IPS-20b (cell line): ENCODE data around the gene MSANTD3.
"Not testable (repeated sequence)": the region's sequence is repeated elsewhere in the genome, so short reads cannot be mapped to it uniquely, and the experiment has no call there.

Experiments
- H3K27ac ChIP-seq: one replicate; pipeline ENCODE4 v1.5.1; 2013; ENCODE audit warnings: low read length
- H3K27me3 ChIP-seq: 2 replicates; pipeline ENCODE4 v1.6.1; 2013; ENCODE audit warnings: mild to moderate bottlenecking, low read length, inconsistent platforms; ENCODE audit not compliant: insufficient read depth
- H3K36me3 ChIP-seq: 2 replicates; pipeline ENCODE4 v1.6.1; 2013; ENCODE audit warnings: low read depth, mild to moderate bottlenecking, inconsistent platforms, low read length, moderate library complexity; ENCODE audit not compliant: insufficient read depth
- H3K4me1 ChIP-seq: 2 replicates; pipeline ENCODE4 v1.6.1; 2013; ENCODE audit warnings: mild to moderate bottlenecking, control low read depth, inconsistent platforms, low read length, moderate library complexity; ENCODE audit not compliant: insufficient read depth
- H3K4me3 ChIP-seq: 2 replicates; pipeline ENCODE4 v1.5.1; 2013; ENCODE audit warnings: mild to moderate bottlenecking, low read length, inconsistent platforms
- H3K9ac ChIP-seq: 2 replicates; pipeline ENCODE4 v1.6.1; 2013; ENCODE audit warnings: low read depth, mild to moderate bottlenecking, inconsistent platforms, low read length, moderate library complexity
- H3K9me3 ChIP-seq: 2 replicates; pipeline ENCODE4 v1.6.1; 2013; ENCODE audit warnings: mild to moderate bottlenecking, low read depth, low read length, inconsistent platforms; ENCODE audit not compliant: insufficient read depth

Gene MSANTD3

GRCh38 chr9:100431886-100432285 is 4.9 kb downstream of the MSANTD3 start:
- H3K9ac ChIP-seq = no peak overlapping the region
- H3K4me1 ChIP-seq = peaks cover 12% of the 10 kb centered on the region
- no peak overlapping the region for H3K4me3 ChIP-seq
- H3K36me3 ChIP-seq = no peaks in the 10 kb centered on the region
- no peaks in the 10 kb centered on the region for H3K27me3 ChIP-seq
- no peaks in the 10 kb centered on the region for H3K9me3 ChIP-seq
- H3K27ac ChIP-seq = no peak overlapping the region

GRCh38 chr9:100432736-100433135 is 5.8 kb downstream of the MSANTD3 start:
- Histone ChIP-seq H3K9ac (no peak overlapping the region), H3K4me3 (no peak overlapping the region), H3K4me1 (peaks cover 12% of the 10 kb centered on the region), H3K27me3 (no peaks in the 10 kb centered on the region), H3K36me3 (no peaks in the 10 kb centered on the region), H3K27ac (no peak overlapping the region), H3K9me3 (no peaks in the 10 kb centered on the region)

GRCh38 chr9:100436571-100436970 is 9.6 kb downstream of the MSANTD3 start:
- Histone ChIP-seq H3K27ac (no peak overlapping the region), H3K4me1 (0 out of 2 replicates have a peak, but pooled peaks cover under 1% of the 10 kb centered on the region), H3K9ac (no peak overlapping the region), H3K36me3 (no peaks in the 10 kb centered on the region), H3K9me3 (no peaks in the 10 kb centered on the region), H3K4me3 (no peak overlapping the region), H3K27me3 (no peaks in the 10 kb centered on the region)

GRCh38 chr9:100437860-100438805 is 11.2 kb downstream of the MSANTD3 start:
- Histone ChIP-seq H3K4me1 (peaks cover 5% of the 10 kb centered on the region; the same call in 1 of the 2 replicates), H3K9ac (no peak overlapping the region), H3K27me3 (no peaks in the 10 kb centered on the region), H3K9me3 (no peaks in the 10 kb centered on the region), H3K36me3 (peaks cover 9% of the 10 kb centered on the region; the same call in 1 of the 2 replicates), H3K27ac (no peak overlapping the region), H3K4me3 (no peak overlapping the region)

- H3K9me3 ChIP-seq = no peaks in the 10 kb centered on the region
- H3K4me1 ChIP-seq = peaks cover 5% of the 10 kb centered on the region; the same call in 1 of the 2 replicates
- no peaks in the 10 kb centered on the region for H3K27me3 ChIP-seq
- peaks cover 24% of the 10 kb centered on the region for H3K36me3 ChIP-seq
- H3K27ac ChIP-seq = no peak overlapping the region
- H3K4me3 ChIP-seq = no peak overlapping the region
- H3K9ac ChIP-seq = no peak overlapping the region
Observed at GRCh38 chr9:100440071-100440470, 13.1 kb downstream of the MSANTD3 start.

GRCh38 chr9:100440487-100440886 is 13.5 kb downstream of the MSANTD3 start:
- not testable (repeated sequence) for H3K9ac ChIP-seq, H3K27ac ChIP-seq
- H3K36me3 ChIP-seq = peaks cover 25% of the 10 kb centered on the region

GRCh38 chr9:100441911-100442361 is 15.0 kb downstream of the MSANTD3 start:
- no peak overlapping the region for H3K4me3 ChIP-seq
- no peaks in the 10 kb centered on the region for H3K9me3 ChIP-seq
- no peak overlapping the region for H3K27ac ChIP-seq
- H3K9ac ChIP-seq = no peak overlapping the region
- H3K27me3 ChIP-seq = no peaks in the 10 kb centered on the region
- H3K4me1 ChIP-seq = peaks cover 8% of the 10 kb centered on the region; the same call in 1 of the 2 replicates
- peaks cover 31% of the 10 kb centered on the region for H3K36me3 ChIP-seq

More at GRCh38 chr9:100440487-100440886, 13.5 kb downstream of the MSANTD3 start:
- not testable (repeated sequence) for H3K4me3 ChIP-seq, H3K9me3 ChIP-seq, H3K4me1 ChIP-seq, H3K27me3 ChIP-seq

GRCh38 chr9:100443781-100444768 is 17.1 kb downstream of the MSANTD3 start:
- Histone ChIP-seq H3K4me3 (no peak overlapping the region), H3K36me3 (peaks cover 34% of the 10 kb centered on the region), H3K9me3 (no peaks in the 10 kb centered on the region), H3K27ac (no peak overlapping the region), H3K4me1 (peaks cover 9% of the 10 kb centered on the region; the same call in 1 of the 2 replicates), H3K9ac (no peak overlapping the region), H3K27me3 (no peaks in the 10 kb centered on the region)

GRCh38 chr9:100445161-100445902 is 18.4 kb downstream of the MSANTD3 start:
- no peaks in the 10 kb centered on the region for H3K9me3 ChIP-seq
- H3K27ac ChIP-seq = no peak overlapping the region
- no peak overlapping the region for H3K4me3 ChIP-seq
- no peak overlapping the region for H3K9ac ChIP-seq
- peaks cover 9% of the 10 kb centered on the region; the same call in 1 of the 2 replicates for H3K4me1 ChIP-seq
- H3K27me3 ChIP-seq = no peaks in the 10 kb centered on the region
- peaks cover 41% of the 10 kb centered on the region for H3K36me3 ChIP-seq

GRCh38 chr9:100445903-100446549 is 19.1 kb downstream of the MSANTD3 start:
- peaks cover 9% of the 10 kb centered on the region; the same call in 1 of the 2 replicates for H3K4me1 ChIP-seq
- no peak overlapping the region for H3K4me3 ChIP-seq
- no peak overlapping the region for H3K9ac ChIP-seq
- no peaks in the 10 kb centered on the region for H3K9me3 ChIP-seq
- no peaks in the 10 kb centered on the region for H3K27me3 ChIP-seq
- no peak overlapping the region for H3K27ac ChIP-seq
- H3K36me3 ChIP-seq = peaks cover 48% of the 10 kb centered on the region
